Stimulated activated CD8-positive, alpha-beta memory T cell treated with anti-CD3 and anti-CD28 coated beads, Interleukin-15, amount 100 ng/mL, for 48 hours (primary cell): ENCODE measurements around the gene NSFL1C.

Experiments
- DNase-seq, 2 donors: peaks; one replicate each; pipeline ENCODE4 v3.0.0-alpha.2; 2020; ENCODE audit warnings: low read depth in 2 of 2

NSFL1C gene

GRCh38 chr20:1460275-1460674 is 6.4 kb downstream of the NSFL1C start:
- no peak for DNase-seq

DNA sequence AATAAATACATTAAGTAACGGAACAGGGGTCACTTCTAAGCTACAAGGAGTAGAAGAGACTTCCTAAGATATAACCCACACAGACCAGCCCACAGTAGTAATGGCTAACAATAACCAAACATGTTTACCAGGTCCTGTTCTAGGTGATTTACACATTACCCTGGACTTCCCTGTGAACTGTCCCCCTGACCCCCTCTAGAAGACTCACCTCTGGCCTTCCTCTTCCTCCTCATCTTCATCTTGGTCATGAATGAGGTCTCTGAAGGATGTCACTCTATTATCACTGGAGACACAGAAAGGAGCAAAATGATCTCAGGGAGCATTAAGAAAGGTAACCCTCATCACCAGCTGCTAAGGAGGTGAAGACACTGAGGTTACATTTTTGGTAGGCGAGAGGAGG is 8.7 kb downstream of the NSFL1C start:
- DNase-seq = no peak

DNA sequence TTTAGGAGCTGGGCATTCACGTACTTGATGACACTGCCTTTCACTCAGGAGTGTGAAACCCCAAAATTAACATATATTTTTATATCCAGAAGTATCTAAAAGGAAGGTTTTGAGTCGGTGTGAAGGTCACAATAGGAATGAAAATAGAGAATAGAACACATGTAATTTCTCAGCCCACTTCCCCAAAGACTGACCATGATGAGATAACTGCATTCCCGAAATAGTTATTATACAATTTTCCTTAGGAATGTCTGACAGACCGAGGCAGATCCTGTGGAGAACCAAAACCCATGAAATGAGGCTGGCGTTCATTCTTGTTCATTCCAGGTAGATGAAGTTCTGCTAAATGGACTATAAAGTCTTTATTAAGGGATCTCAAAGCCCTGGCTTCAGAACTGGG is 10.3 kb downstream of the NSFL1C start:
- no peak for DNase-seq

- DNase-seq = no peak
Observed at GRCh38 chr20:1450926-1451491, 15.6 kb downstream of the NSFL1C start.

GRCh38 chr20:1449370-1449769 is 17.3 kb downstream of the NSFL1C start:
- DNase-seq = no peak

GRCh38 chr20:1448081-1448620 is 18.5 kb downstream of the NSFL1C start:
- no peak for DNase-seq

- DNase-seq = no peak
Observed at GRCh38 chr20:1446536-1446935, 20.1 kb downstream of the NSFL1C start.

- DNase-seq = no peak
Observed at GRCh38 chr20:1443085-1443484, 23.6 kb downstream of the NSFL1C start.

- no peak for DNase-seq
Observed at GRCh38 chr20:1442304-1442703, 24.3 kb downstream of the NSFL1C start.

DNA sequence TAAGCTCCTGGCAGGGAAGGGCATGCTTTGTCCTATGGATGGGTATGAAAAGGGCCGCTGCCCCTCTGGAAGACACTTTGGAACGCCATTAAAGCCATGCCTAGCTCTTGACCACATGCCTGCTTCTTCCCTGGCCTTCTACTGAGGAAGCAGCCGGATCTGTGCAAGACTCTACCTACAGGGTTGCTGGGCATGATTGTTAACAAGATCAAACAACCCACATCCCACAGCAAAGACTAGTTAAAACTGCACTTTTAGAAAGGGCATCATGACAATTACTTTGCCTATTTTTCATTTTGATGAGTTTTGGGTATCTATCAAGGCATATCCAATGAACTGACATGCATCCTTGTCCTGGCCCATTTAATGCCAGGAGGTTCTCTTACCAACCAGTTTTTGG is 25.5 kb downstream of the NSFL1C start:
- no peak for DNase-seq

DNA sequence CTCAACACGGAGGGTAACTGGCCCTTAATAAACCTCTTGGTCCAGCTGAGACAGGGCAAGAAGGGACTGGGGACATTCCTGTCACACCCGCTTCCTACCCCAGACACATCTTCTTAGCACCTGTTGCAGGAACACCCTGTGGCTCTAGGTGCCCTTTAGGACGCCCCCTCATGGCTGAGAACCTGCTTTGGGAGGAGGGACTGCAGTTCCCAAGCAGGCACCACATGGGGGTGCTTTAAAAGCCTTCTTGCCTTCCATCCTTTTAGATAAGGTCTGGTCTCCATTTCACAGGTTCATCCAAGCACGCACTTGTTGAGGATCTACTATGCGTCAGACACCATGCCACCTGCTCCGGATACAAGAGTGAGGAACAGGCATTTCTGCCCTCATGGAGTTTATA is 26.6 kb downstream of the NSFL1C start:
- no peak for DNase-seq

DNA sequence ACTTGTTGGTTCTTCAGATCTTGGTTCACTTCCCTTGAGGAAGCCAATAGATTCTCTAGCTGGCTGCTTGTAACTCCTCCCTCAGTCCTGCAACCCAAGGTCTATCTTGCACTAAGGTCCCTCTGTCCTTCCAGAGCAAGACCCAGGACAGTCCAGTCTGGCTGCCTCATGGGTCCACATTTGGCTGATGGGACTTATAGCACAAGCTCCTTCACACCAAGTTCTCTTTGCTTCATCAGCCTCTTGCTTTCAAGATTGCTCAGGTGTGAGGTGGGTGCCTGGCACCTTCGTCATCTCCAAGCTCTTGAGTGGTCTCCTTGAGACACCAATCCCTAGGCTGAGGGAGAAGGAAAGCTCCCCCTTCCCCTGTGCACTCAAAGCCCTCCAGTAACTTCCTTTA is 28.3 kb downstream of the NSFL1C start:
- no peak for DNase-seq

DNA sequence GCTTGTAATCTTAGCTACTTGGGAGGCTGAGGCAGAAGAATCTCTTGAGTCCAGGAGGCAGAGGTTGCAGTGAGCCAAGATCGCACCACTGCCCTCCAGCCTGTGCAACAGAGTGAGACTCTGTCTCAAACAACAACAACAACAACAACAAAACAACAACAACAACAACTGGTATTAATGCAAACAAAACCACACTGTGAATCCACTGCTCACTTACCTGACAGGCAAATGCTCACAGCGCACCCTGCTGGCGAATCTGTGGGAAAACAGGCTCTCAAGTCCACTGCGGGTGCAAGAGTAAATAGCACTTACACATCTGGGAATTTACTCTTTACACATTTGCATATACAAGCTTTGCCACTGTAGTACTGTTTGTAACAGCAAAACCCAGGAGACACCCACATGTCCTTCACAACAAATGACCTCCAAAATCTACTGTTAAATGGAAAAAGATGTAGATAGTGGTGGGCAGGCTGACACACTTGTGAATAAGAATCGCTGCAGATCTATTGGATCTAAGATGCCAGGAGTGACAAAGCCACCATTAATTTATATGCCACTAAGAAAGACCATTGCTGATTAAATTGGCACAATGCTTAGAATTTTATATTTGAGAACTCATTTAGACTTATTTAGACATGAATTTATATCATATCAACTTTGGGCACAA is 29.3 kb downstream of the NSFL1C start:
- DNase-seq = peak; percentile 47 to 53

DNA sequence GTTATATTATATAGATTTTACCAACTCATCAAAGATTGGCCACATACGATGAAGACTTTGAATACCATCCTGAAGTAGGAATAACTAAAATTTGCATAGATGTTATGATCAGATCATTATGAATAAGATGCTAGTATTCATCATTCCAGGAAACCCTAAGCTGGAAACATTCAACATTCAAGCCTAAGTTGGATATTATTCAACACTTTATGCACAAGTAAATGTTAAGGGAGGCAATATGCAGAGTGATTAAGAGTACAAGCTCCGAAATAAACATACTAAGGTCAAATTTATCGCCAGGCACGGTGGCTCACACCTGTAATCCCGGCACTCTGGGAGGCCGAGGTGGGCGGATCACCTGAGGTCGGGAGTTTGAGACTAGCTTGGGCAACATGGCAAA is 30.4 kb downstream of the NSFL1C start:
- no peak for DNase-seq

GRCh38 chr20:1435337-1435699 is 31.3 kb downstream of the NSFL1C start:
- no peak for DNase-seq

- DNase-seq = peak; percentile 40 to 44
Observed at GRCh38 chr20:1434571-1435336, 31.9 kb downstream of the NSFL1C start.

DNA sequence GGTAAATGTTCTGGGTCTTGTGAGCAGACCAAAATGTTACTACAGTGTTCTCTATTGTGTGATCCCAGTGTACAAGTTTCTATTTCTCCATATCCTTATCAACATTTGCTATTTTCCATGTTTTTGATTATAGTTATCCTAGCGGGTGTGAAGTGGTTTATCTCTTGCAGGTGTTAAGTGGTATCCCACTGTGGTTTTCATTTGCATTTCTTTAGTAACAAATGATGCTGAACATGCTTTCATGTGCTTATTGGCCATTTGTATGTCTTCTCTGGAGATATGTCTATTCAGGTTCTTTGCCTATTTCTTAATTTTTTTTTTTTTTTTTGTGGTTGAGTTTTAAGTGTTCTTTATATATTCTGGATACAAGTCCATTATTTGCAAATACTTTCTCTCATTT is 35.5 kb downstream of the NSFL1C start:
- no peak for DNase-seq

GRCh38 chr20:1430004-1430451 is 36.6 kb downstream of the NSFL1C start:
- no peak for DNase-seq

DNA sequence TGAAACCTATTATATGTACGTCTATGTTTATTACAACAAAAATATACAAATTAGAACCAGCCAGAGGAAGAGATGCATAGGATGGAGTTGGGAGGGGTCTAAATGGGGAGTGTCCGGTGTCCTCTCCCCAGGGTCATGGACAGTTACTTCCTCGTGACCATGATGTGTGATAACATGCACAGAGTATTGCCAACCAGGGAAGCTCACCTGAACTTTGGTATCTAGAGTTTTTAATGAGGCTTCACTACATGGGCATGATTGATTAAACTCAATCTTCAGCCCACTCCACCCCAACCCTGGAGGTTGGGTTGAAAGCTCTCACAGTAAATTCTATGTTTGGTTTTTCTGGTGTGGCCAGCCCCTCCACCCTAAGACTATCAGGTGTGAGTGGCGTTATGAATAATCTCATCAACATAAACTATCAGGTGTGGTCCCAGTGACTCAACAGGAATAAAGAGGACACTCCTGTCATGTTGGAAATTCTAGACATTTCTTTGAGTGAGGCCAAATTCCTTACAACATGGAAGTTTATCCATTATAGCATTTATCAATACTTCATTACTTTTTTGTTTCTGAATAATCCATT is 37.4 kb downstream of the NSFL1C start:
- no peak for DNase-seq

DNA sequence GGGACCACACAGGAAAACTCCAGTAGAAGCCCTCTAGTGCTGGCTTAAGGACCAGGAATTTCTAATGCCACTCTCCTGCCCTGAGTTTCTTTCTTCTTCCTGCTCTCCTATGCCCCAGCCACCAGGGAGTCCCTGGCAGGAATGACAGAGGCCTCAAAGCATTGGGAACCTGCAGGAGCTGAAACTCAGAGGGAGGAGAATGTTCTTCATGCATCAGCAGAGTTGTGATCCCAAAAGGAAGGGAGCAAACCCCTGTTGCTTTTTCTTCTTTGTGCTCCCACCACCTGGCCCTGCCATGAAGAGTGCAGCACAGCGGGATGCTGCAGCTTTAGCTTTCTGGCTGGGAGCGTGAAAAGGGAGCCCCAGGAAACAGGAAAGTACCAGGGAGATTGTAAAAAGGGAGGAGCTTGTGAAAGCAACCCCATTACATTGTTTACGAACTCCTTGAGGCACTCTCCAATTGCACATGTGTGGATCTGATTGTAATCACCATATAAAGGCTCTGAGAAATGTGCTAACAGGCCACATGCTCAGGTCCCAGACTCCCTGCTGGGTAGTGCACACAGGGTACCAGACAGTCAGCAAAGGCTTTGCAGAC is 39.1 kb downstream of the NSFL1C start:
- DNase-seq = no peak

GRCh38 chr20:1426231-1426849 is 40.3 kb downstream of the NSFL1C start:
- DNase-seq = no peak

DNA sequence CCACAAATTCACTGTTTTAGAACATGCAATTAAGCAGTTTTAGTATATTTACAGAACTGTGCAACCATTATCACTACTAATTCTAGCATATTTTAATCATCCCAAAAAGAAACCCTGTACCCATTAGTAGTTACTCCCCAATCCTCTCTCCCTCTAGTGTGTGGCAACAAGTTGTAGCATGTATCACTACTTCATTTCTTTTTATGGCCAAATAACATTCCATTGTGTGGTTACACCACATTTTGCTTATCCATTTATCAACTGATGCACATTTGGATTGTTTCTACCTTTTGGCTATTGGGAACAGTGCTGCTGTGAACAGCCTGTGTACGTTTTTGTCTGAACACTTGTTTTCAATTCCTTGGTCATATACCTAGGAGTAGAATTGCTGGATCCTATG is 42.3 kb downstream of the NSFL1C start:
- DNase-seq = no peak
